ENCODE results near the gene XCL1. TPM values are rescaled to one million over a fixed set of nuclear protein-coding genes. Genes with fewer than 3 reads are reported as not detected.
"Not testable (repeated sequence)": the region's sequence is repeated elsewhere in the genome, so short reads cannot be mapped to it uniquely, and the experiment has no call there.

Gene XCL1
- total RNA-seq, result not detected in 2 replicates

- DNase-seq (ENCODE audit: low read depth), result not testable (repeated sequence)
Observed at GRCh38 chr1:168576245-168576688, at the start of gene XCL1. Gene XCL1 (plus strand): TSS chr1:168576605. CDS start chr1:168576638, 33 bp downstream.

- DNase-seq (ENCODE audit: low read depth), result no peak
Observed at GRCh38 chr1:168529518-168529917, 46.9 kb upstream of the XCL1 start.

- peak; percentile 81 for DNase-seq (ENCODE audit: low read depth)
Observed at GRCh38 chr1:168531615-168532345, 44.6 kb upstream of the XCL1 start.

- DNase-seq (ENCODE audit: low read depth), result peak; percentile 20
Observed at GRCh38 chr1:168535536-168535935, 40.9 kb upstream of the XCL1 start.

- DNase-seq (ENCODE audit: low read depth), result not testable (repeated sequence)
Observed at GRCh38 chr1:168540798-168541197, 35.6 kb upstream of the XCL1 start.

- DNase-seq (ENCODE audit: low read depth), result not testable (repeated sequence)
Observed at GRCh38 chr1:168542978-168543377, 33.4 kb upstream of the XCL1 start.

GRCh38 chr1:168543840-168544498, 32.4 kb upstream of the XCL1 start, which contains the start of gene XCL2:
Gene XCL2 (minus strand): TSS chr1:168543997. CDS start chr1:168543964, 33 bp downstream.
- DNase-seq (ENCODE audit: low read depth), result not testable (repeated sequence)

- DNase-seq (ENCODE audit: low read depth), result peak; percentile 57
Observed at GRCh38 chr1:168545678-168546552, 30.5 kb upstream of the XCL1 start.

- DNase-seq (ENCODE audit: low read depth), result not testable (repeated sequence)
Observed at GRCh38 chr1:168546553-168546895, 29.9 kb upstream of the XCL1 start.

- no peak for DNase-seq (ENCODE audit: low read depth)
Observed at GRCh38 chr1:168550971-168551370, 25.4 kb upstream of the XCL1 start.

- no peak for DNase-seq (ENCODE audit: low read depth)
Observed at GRCh38 chr1:168551688-168552087, 24.7 kb upstream of the XCL1 start.

- no peak for DNase-seq (ENCODE audit: low read depth)
Observed at GRCh38 chr1:168552961-168553360, 23.4 kb upstream of the XCL1 start.

GRCh38 chr1:168553680-168554553, 22.5 kb upstream of the XCL1 start:
- no peak for DNase-seq (ENCODE audit: low read depth)

- peak; percentile 28 for DNase-seq (ENCODE audit: low read depth)
Observed at GRCh38 chr1:168554603-168555483, 21.6 kb upstream of the XCL1 start.

GRCh38 chr1:168555508-168556046, 20.8 kb upstream of the XCL1 start:
- DNase-seq (ENCODE audit: low read depth), result no peak

- no peak for DNase-seq (ENCODE audit: low read depth)
Observed at GRCh38 chr1:168556647-168557046, 19.8 kb upstream of the XCL1 start.

GRCh38 chr1:168560370-168560769, 16.0 kb upstream of the XCL1 start:
- no peak for DNase-seq (ENCODE audit: low read depth)

GRCh38 chr1:168561989-168562388, 14.4 kb upstream of the XCL1 start:
- no peak for DNase-seq (ENCODE audit: low read depth)

- no peak for DNase-seq (ENCODE audit: low read depth)
Observed at GRCh38 chr1:168565825-168566224, 10.6 kb upstream of the XCL1 start.

- DNase-seq (ENCODE audit: low read depth), result no peak
Observed at GRCh38 chr1:168567007-168567406, 9.4 kb upstream of the XCL1 start.

All from renal cortical epithelial cell (primary cell).